KMS-11 (cell line): ENCODE data around the gene REXO4.
A peak's percentile ranks its signal among the peaks of the same experiment; 100 is the strongest.

Source experiments
- H2AFZ ChIP-seq: fragments of 200-600 bp; sonication (generic); 2 replicates; pipeline ENCODE4 v1.6.1; 2016; ENCODE audit warnings: antibody characterized with exemption, mixed run types, low read depth
- H3K27ac ChIP-seq: fragments of 200-600 bp; sonication (generic); 2 replicates; pipeline ENCODE4 v1.6.1; 2016; ENCODE audit warnings: mild to moderate bottlenecking, mixed run types
- H3K27me3 ChIP-seq: fragments of 200-600 bp; sonication (generic); 2 replicates; pipeline ENCODE4 v1.6.1; 2017; ENCODE audit warnings: mild to moderate bottlenecking, low read depth, mixed run types, moderate library complexity; ENCODE audit not compliant: insufficient read depth
- H3K36me3 ChIP-seq: fragments of 200-600 bp; sonication (generic); 2 replicates; pipeline ENCODE4 v1.6.1; 2017; ENCODE audit warnings: mild to moderate bottlenecking, mixed run types; ENCODE audit not compliant: insufficient read depth
- H3K4me1 ChIP-seq: fragments of 200-600 bp; sonication (generic); 2 replicates; pipeline ENCODE4 v1.6.1; 2016; ENCODE audit warnings: mild to moderate bottlenecking, low read depth, mixed run types; ENCODE audit not compliant: poor library complexity, severe bottlenecking
- H3K4me2 ChIP-seq: fragments of 200-600 bp; sonication (generic); 2 replicates; pipeline ENCODE4 v1.7.0; 2016; ENCODE audit warnings: mild to moderate bottlenecking, mixed run types
- H3K4me3 ChIP-seq: fragments of 200-600 bp; sonication (generic); IDR thresholded peaks from 2 replicates; pipeline ENCODE4 v1.6.1; 2017; ENCODE audit warnings: low read depth, low read length, mixed read lengths; ENCODE audit not compliant: insufficient read depth
- H3K79me2 ChIP-seq: fragments of 200-600 bp; sonication (generic); 2 replicates; pipeline ENCODE4 v1.6.1; 2016; ENCODE audit warnings: low read depth, mixed run types; ENCODE audit not compliant: insufficient read depth
- H3K9ac ChIP-seq: fragments of 200-600 bp; sonication (generic); 2 replicates; pipeline ENCODE4 v1.6.1; 2016; ENCODE audit warnings: mild to moderate bottlenecking, mixed run types
- H4K20me1 ChIP-seq: fragments of 200-600 bp; sonication (generic); 2 replicates; pipeline ENCODE4 v1.6.1; 2016; ENCODE audit warnings: mild to moderate bottlenecking, mixed run types; ENCODE audit not compliant: insufficient read depth
- TF ChIP-seq, protein P1 (sequence below): fragments of 200-600 bp; sonication (generic); conservative IDR thresholded peaks from 2 replicates; pipeline ENCODE4 v1.6.1; 2017; ENCODE audit warnings: low read depth, mild to moderate bottlenecking, antibody characterized with exemption, low read length, moderate library complexity, mixed read lengths

The REXO4 gene

DNA sequence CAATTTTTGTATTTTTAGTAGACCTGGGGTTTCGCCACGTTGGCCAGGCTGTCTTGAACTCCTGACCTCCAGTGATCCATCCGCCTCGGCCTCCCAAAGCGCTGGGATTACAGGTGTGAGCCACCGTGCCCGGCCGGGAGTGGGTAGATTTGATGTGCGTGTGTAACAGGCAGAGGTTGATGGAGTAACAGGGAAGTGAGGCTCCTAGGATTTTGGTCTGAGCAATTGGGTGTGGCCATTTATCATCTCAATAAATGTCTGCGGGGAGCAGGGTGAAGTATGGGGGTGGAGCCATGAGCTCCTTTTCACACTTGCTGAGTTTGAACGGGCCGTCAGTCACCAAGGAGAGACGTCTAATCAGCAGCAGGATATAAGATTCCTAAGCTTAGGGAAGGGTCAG lies 1.2 kb upstream of the REXO4 start:
- Histone ChIP-seq H3K79me2 (peaks cover 28% of the 10 kb centered on the region; the same call in 1 of the 2 replicates), H4K20me1 (no peaks in the 10 kb centered on the region), H3K27ac (no peak overlapping the region), H3K9ac (no peak overlapping the region), H2AFZ (no peak overlapping the region), H3K27me3 (peaks cover 25% of the 10 kb centered on the region), H3K4me2 (no peak overlapping the region), H3K4me3 (no peak overlapping the region), H3K36me3 (peaks cover 4% of the 10 kb centered on the region; the same call in 1 of the 2 replicates), H3K4me1 (peaks cover 11% of the 10 kb centered on the region)
- TF ChIP-seq, protein P1, sequence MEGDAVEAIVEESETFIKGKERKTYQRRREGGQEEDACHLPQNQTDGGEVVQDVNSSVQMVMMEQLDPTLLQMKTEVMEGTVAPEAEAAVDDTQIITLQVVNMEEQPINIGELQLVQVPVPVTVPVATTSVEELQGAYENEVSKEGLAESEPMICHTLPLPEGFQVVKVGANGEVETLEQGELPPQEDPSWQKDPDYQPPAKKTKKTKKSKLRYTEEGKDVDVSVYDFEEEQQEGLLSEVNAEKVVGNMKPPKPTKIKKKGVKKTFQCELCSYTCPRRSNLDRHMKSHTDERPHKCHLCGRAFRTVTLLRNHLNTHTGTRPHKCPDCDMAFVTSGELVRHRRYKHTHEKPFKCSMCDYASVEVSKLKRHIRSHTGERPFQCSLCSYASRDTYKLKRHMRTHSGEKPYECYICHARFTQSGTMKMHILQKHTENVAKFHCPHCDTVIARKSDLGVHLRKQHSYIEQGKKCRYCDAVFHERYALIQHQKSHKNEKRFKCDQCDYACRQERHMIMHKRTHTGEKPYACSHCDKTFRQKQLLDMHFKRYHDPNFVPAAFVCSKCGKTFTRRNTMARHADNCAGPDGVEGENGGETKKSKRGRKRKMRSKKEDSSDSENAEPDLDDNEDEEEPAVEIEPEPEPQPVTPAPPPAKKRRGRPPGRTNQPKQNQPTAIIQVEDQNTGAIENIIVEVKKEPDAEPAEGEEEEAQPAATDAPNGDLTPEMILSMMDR, result no peak

DNA sequence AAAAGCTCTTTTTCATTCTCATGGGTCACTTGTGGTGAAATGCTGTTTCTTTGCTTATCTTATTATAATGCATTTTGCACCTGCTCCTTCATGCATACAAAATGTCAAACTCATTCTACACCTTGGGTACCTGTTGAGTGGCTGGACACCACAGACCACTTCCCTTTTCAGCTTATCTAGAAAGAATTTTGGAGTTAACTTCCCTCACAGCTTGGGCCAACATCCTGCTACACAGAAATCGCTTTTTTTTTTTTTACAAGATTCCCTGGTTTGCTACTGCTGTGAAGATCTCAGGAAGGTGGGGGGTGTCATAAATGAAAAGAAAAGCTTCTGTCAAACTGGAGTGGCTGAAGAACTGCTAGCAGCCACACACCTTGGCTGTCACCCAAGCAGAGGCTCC lies 2.6 kb downstream of the REXO4 start:
- H4K20me1 ChIP-seq, result no peaks in the 10 kb centered on the region
- TF ChIP-seq, protein P1, result no peak
- no peak overlapping the region for H3K4me2 ChIP-seq
- peaks cover 4% of the 10 kb centered on the region; the same call in 1 of the 2 replicates for H3K36me3 ChIP-seq
- peaks cover 8% of the 10 kb centered on the region for H3K4me1 ChIP-seq
- no peaks in the 10 kb centered on the region for H3K27me3 ChIP-seq
- H3K79me2 ChIP-seq, result peaks cover 28% of the 10 kb centered on the region; the same call in 1 of the 2 replicates
- H3K27ac ChIP-seq, result no peak overlapping the region
- H2AFZ ChIP-seq, result no peak overlapping the region
- no peak overlapping the region for H3K9ac ChIP-seq
- no peak overlapping the region for H3K4me3 ChIP-seq

DNA sequence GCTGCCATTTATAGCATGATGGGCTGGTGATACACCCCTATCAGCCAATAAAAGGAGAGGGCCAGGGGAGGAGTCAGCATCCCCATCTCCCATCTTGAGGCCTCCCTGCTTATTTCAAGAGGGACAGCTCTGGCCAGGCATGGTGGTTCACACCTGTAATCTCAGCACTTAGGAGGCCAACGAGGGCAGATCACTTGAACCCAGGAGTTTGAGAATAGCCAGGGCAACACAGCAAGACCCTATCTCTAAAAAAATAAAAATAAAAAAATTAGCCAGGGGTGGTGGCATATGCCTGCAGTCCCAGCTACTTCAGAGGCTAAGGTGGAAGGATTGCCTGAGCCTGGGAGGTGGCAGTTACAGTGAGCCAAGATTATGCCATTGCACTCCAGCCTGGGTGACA lies 9.8 kb downstream of the REXO4 start:
- TF ChIP-seq, protein P1, result no peak
- Histone ChIP-seq H3K4me1 (no peaks in the 10 kb centered on the region), H3K79me2 (no peaks in the 10 kb centered on the region), H3K27me3 (no peaks in the 10 kb centered on the region), H2AFZ (no peak overlapping the region), H3K4me2 (no peak overlapping the region), H3K36me3 (no peaks in the 10 kb centered on the region; the same call in 1 of the 2 replicates), H3K27ac (no peak overlapping the region), H4K20me1 (no peaks in the 10 kb centered on the region), H3K4me3 (no peak overlapping the region), H3K9ac (no peak overlapping the region)

DNA sequence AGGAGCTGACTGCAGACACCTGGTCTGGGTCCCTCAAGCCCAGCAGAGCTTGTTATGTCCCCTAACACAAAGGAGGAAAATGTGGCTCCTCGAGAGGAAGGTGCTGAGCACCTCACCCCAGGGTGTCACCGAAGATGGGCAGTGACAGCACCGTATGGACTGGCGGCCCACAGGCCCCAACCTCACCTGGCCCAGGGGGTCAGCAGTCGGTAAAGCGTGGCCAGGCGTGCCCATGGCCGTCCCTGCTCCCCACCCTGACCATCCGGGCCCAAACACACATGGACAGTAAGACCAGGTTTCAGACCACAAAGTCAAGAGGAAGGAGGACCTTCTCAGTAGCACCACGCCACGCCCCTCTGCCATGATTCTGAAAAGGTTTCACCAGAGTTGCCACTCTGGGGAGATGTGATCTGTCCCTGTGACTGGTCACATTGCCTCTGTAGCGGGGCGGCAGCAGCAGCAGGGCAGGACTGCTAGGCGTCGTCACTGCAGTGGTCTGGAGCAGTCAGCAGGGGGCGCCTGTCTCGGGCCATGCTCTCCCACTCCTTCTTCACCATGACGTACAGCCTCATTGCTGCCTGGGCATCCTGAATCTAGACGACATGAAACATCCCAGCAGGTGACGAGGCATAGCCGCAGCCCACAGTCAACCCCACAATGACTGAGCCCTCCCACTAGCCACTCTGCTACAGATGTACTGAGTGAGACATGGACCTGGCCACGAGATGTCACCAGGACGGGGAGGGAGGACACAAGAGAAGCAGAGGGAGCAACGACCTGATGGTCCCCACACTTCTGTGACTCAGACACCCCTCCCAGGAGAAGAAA lies 11.1 kb downstream of the REXO4 start:
- H3K27me3 ChIP-seq, result no peaks in the 10 kb centered on the region
- no peak overlapping the region for H3K4me3 ChIP-seq
- no peaks in the 10 kb centered on the region for H3K36me3 ChIP-seq
- no peak overlapping the region for H2AFZ ChIP-seq
- no peaks in the 10 kb centered on the region for H3K79me2 ChIP-seq
- H3K27ac ChIP-seq, result no peak overlapping the region
- no peak overlapping the region for H3K4me2 ChIP-seq
- TF ChIP-seq, protein P1, result peak; percentile 85
- H3K4me1 ChIP-seq, result no peaks in the 10 kb centered on the region
- H3K9ac ChIP-seq, result no peak overlapping the region
- no peaks in the 10 kb centered on the region for H4K20me1 ChIP-seq
